Activated CD8-positive, alpha-beta memory T cell treated with anti-CD3 and anti-CD28 coated beads for 48 hours (primary cell): Measurements from ENCODE around the gene TBRG4.

Source experiments
- DNase-seq, 3 experiments: peaks; one replicate each; pipeline ENCODE4 v3.0.0-alpha.2; 2020; ENCODE audit warnings: low read depth in 2 of 3, low spot score in 2 of 3

Gene TBRG4

GRCh38 chr7:45092100-45092930 is 19.2 kb downstream of the TBRG4 start:
- no peak for DNase-seq

- DNase-seq, result peak; percentile 37 to 60 (median 42)
These were observed 22.1 kb downstream of the TBRG4 start for GRCh38 chr7:45089341-45089891.

- no peak for DNase-seq
These were observed 22.6 kb downstream of the TBRG4 start, which contains the start of gene NACAD for GRCh38 chr7:45088821-45089340. Gene NACAD, minus strand, starts transcription at chr7:45088969. Its CDS starts 75 bp downstream, at chr7:45088894.

- DNase-seq, result no peak
These were observed 23.3 kb downstream of the TBRG4 start for GRCh38 chr7:45088146-45088701.

- no peak for DNase-seq
These were observed 24.0 kb downstream of the TBRG4 start for GRCh38 chr7:45087301-45088145.

GRCh38 chr7:45086331-45087065 is 25.0 kb downstream of the TBRG4 start:
- DNase-seq, result no peak

GRCh38 chr7:45085619-45086200 is 25.8 kb downstream of the TBRG4 start:
- DNase-seq, result no peak

GRCh38 chr7:45084901-45085618 is 26.4 kb downstream of the TBRG4 start:
- DNase-seq, result no peak

- no peak for DNase-seq
These were observed 27.2 kb downstream of the TBRG4 start for GRCh38 chr7:45084336-45084735.

- no peak for DNase-seq
These were observed 28.6 kb downstream of the TBRG4 start for GRCh38 chr7:45082831-45083331.

GRCh38 chr7:45082031-45082830 is 29.3 kb downstream of the TBRG4 start:
- no peak for DNase-seq

GRCh38 chr7:45081670-45081974 is 29.9 kb downstream of the TBRG4 start:
- no peak for DNase-seq

GRCh38 chr7:45080958-45081669 is 30.4 kb downstream of the TBRG4 start:
- DNase-seq, result no peak

- no peak for DNase-seq
These were observed 31.1 kb downstream of the TBRG4 start for GRCh38 chr7:45080265-45080957.

- DNase-seq, result no peak
These were observed 33.3 kb downstream of the TBRG4 start for GRCh38 chr7:45078125-45078681.

GRCh38 chr7:45077579-45077978 is 33.9 kb downstream of the TBRG4 start:
- no peak for DNase-seq

- DNase-seq, result no peak
These were observed 34.6 kb downstream of the TBRG4 start for GRCh38 chr7:45076946-45077345.
